Ovary (tissue), 3 donors: ENCODE data around the gene CCL24.
"Not testable (repeated sequence)": the region's sequence is repeated elsewhere in the genome, so short reads cannot be mapped to it uniquely, and the experiment has no call there.

Experiments
- CTCF ChIP-seq, 3 donors: fragments of 450-650 bp in 2 of 3; fragments of 200-600 bp in 1 of 3; IDR thresholded peaks; one replicate each; pipeline versions ENCODE4 v1.5.1 to v1.8.0; 2016 to 2022; ENCODE audit warnings: antibody characterized with exemption in 3 of 3, mild to moderate bottlenecking in 1 of 3
- EP300 ChIP-seq: sonication (generic); formaldehyde crosslinking; IDR thresholded peaks from one replicate; pipeline ENCODE4 v1.6.1; 2017; ENCODE audit warnings: antibody characterized with exemption
- donor health status: DM: no; HTN: no; CAD: no.

GRCh38 chr7:75761801-75762200 is 51.8 kb downstream of the CCL24 start:
- TF ChIP-seq CTCF (IDR thresholded peaks at IDR 0.05); EP300: not testable (repeated sequence)
